CD8-positive, alpha-beta memory T cell (primary cell): ENCODE measurements around the gene IDNK. TPM values are rescaled to one million over a fixed set of nuclear protein-coding genes. Genes with fewer than 3 reads are reported as not detected.

Experiments used
- CTCF ChIA-PET: fragments of 350-600 bp; sonication (Branson Sonifier 250); formaldehyde crosslinking; loops from one replicate; lab custom pipeline; 2021; ENCODE audit warnings: antibody characterized with exemption; lab: Charles Lee
- POLR2A ChIA-PET: fragments of 350-600 bp; sonication (Branson Sonifier 250); formaldehyde crosslinking; loops from one replicate; lab custom pipeline; 2021; ENCODE audit warnings: antibody characterized with exemption; lab: Charles Lee
- DNase-seq, 5 donors: peaks; one replicate each; pipeline versions ENCODE4 v3.0.0 to v3.0.0-alpha.2; 2020 to 2022; ENCODE audit warnings: mixed read lengths in 1 of 5
- H3K27ac ChIP-seq: one replicate; pipeline ENCODE4 v1.7.0; 2013; ENCODE audit warnings: low read depth, mild to moderate bottlenecking, low read length, moderate library complexity
- H3K27me3 ChIP-seq: 2 replicates; pipeline ENCODE4 v1.7.0; 2013; ENCODE audit warnings: low read length, mild to moderate bottlenecking; ENCODE audit not compliant: insufficient read depth, poor library complexity, severe bottlenecking
- H3K36me3 ChIP-seq: 2 replicates; pipeline ENCODE4 v1.7.0; 2013; ENCODE audit warnings: mild to moderate bottlenecking, low read length, moderate library complexity; ENCODE audit not compliant: insufficient read depth
- H3K4me1 ChIP-seq: 2 replicates; pipeline ENCODE4 v1.7.0; 2013; ENCODE audit warnings: mild to moderate bottlenecking, low read length, moderate library complexity; ENCODE audit not compliant: insufficient read depth
- H3K4me3 ChIP-seq: 2 replicates; pipeline ENCODE4 v1.7.0; 2013; ENCODE audit warnings: mild to moderate bottlenecking, low read length
- H3K9me3 ChIP-seq: 2 replicates; pipeline ENCODE4 v1.7.0; 2013; ENCODE audit warnings: mild to moderate bottlenecking, low read length
- H3K27ac Mint-ChIP-seq, 8 donors: one replicate each; pipeline ENCODE4 v1.8.0; 2020 to 2021; ENCODE audit warnings: mixed read lengths in 8 of 8, mild to moderate bottlenecking in 6 of 8, inconsistent platforms in 3 of 8, moderate library complexity in 3 of 8
- H3K27me3 Mint-ChIP-seq, 2 donors: one replicate each; pipeline ENCODE4 v1.8.0; 2020 to 2021; ENCODE audit warnings: mixed read lengths in 2 of 2, mild to moderate bottlenecking in 1 of 2, moderate library complexity in 1 of 2
- H3K36me3 Mint-ChIP-seq, 3 donors: one replicate each; pipeline ENCODE4 v1.8.0; 2020 to 2021; ENCODE audit warnings: mixed read lengths in 3 of 3, inconsistent platforms in 1 of 3, mild to moderate bottlenecking in 1 of 3
- H3K4me1 Mint-ChIP-seq, 3 donors: one replicate each; pipeline ENCODE4 v1.8.0; 2020 to 2021; ENCODE audit warnings: mixed read lengths in 3 of 3, inconsistent platforms in 1 of 3, mild to moderate bottlenecking in 1 of 3
- H3K4me3 Mint-ChIP-seq, 7 donors: one replicate each; pipeline ENCODE4 v1.8.0; 2020 to 2021; ENCODE audit warnings: mixed read lengths in 7 of 7, mild to moderate bottlenecking in 6 of 7, moderate library complexity in 4 of 7, inconsistent platforms in 2 of 7
- H3K9me3 Mint-ChIP-seq, 5 donors: one replicate each; pipeline ENCODE4 v1.8.0; 2020 to 2022; ENCODE audit warnings: mixed read lengths in 5 of 5, mild to moderate bottlenecking in 3 of 5, moderate library complexity in 2 of 5, inconsistent platforms in 1 of 5
- polyA plus RNA-seq: library from polyadenylated mRNA; unstranded; fragments of 300-500 nt; fragmentation: Illumina TruSeq; gene quantifications from one replicate; pipeline ENCODE4 v1.2.3, GENCODE V29; 2021
- total RNA-seq, 2 experiments: library from RNA; stranded (reverse); gene quantifications; one replicate each; pipeline ENCODE4 v1.2.3, GENCODE V29; 2021

Gene IDNK
- total and polyA plus RNA-seq, 3 experiments from 2014 or later = 5.9 to 16.9 (median 6.3) TPM

- H3K36me3 ChIP-seq = no peaks in the 10 kb centered on the region
- no peak for DNase-seq
- Mint-ChIP-seq H3K9me3 (no peaks in the 10 kb centered on the region), H3K27ac (peak overlapping the region in 1 of 8 donors; percentile 26), H3K4me1 (peaks cover 0 to 3% (median 0%) of the 10 kb centered on the region in 3 donors), H3K36me3 (peaks cover 0 to 2% (median 0%) of the 10 kb centered on the region in 3 donors), H3K27me3 (no peaks in the 10 kb centered on the region), H3K4me3 (no peak overlapping the region)
- H3K4me3 ChIP-seq = no peak overlapping the region
- POLR2A ChIA-PET = interaction anchor here (0.7 kb wide), 1 partner anchor 13 kb away, joined by 3 read pairs; no protein-coding TSS in a partner anchor
- CTCF ChIA-PET = interaction anchor here (1.7 to 2.1 kb wide), 3 partner anchors 13 to 16 kb away, joined by 5 to 8 read pairs (median 5); partner anchors contain the start of gene IDNK
- no peaks in the 10 kb centered on the region for H3K9me3 ChIP-seq
- H3K27me3 ChIP-seq = no peaks in the 10 kb centered on the region
- H3K4me1 ChIP-seq = no peaks in the 10 kb centered on the region
- H3K27ac ChIP-seq = no peak overlapping the region
Observed at GRCh38 chr9:83636813-83637212, 13.9 kb downstream of the IDNK start.

- Mint-ChIP-seq H3K4me3 (no peak overlapping the region), H3K36me3 (peaks cover 0 to 2% (median 0%) of the 10 kb centered on the region in 3 donors), H3K27ac (peak overlapping the region in 1 of 8 donors; percentile 24), H3K9me3 (no peaks in the 10 kb centered on the region), H3K27me3 (no peaks in the 10 kb centered on the region), H3K4me1 (peaks cover 0 to 3% (median 0%) of the 10 kb centered on the region in 3 donors)
- Histone ChIP-seq H3K36me3 (no peaks in the 10 kb centered on the region), H3K27ac (no peak overlapping the region), H3K4me3 (no peak overlapping the region), H3K9me3 (no peaks in the 10 kb centered on the region), H3K27me3 (no peaks in the 10 kb centered on the region), H3K4me1 (no peaks in the 10 kb centered on the region)
- POLR2A ChIA-PET = interaction anchor here (0.7 kb wide), 1 partner anchor 12 kb away, joined by 3 read pairs; no protein-coding TSS in a partner anchor
- no peak for DNase-seq
- CTCF ChIA-PET = interaction anchor here (1.7 to 2.1 kb wide), 3 partner anchors 12 to 16 kb away, joined by 5 to 8 read pairs (median 5); partner anchors contain the start of gene IDNK
Observed at GRCh38 chr9:83637389-83637788, 14.4 kb downstream of the IDNK start.

- Mint-ChIP-seq H3K4me1 (no peaks in the 10 kb centered on the region), H3K4me3 (no peak overlapping the region), H3K27me3 (no peaks in the 10 kb centered on the region), H3K27ac (peak overlapping the region in 2 of 8 donors; percentile 23 to 33), H3K36me3 (peaks cover 0 to 8% (median 0%) of the 10 kb centered on the region in 3 donors), H3K9me3 (no peaks in the 10 kb centered on the region)
- Histone ChIP-seq H3K36me3 (no peaks in the 10 kb centered on the region), H3K27me3 (no peaks in the 10 kb centered on the region), H3K4me1 (no peaks in the 10 kb centered on the region), H3K9me3 (no peaks in the 10 kb centered on the region), H3K4me3 (no peak overlapping the region), H3K27ac (no peak overlapping the region)
- POLR2A ChIA-PET = interaction anchor here (1.0 kb wide), 1 partner anchor 16 kb away, joined by 3 read pairs; the partner anchor contains the start of gene IDNK
- DNase-seq = no peak
- CTCF ChIA-PET = no interaction called here
Observed at GRCh38 chr9:83639266-83639665, 16.3 kb downstream of the IDNK start.

GRCh38 chr9:83642793-83643192, 19.9 kb downstream of the IDNK start:
- Histone ChIP-seq H3K27ac (no peak overlapping the region), H3K9me3 (no peaks in the 10 kb centered on the region), H3K36me3 (no peaks in the 10 kb centered on the region), H3K4me1 (no peaks in the 10 kb centered on the region), H3K4me3 (no peak overlapping the region), H3K27me3 (no peaks in the 10 kb centered on the region)
- Mint-ChIP-seq H3K4me1 (no peaks in the 10 kb centered on the region), H3K27me3 (no peaks in the 10 kb centered on the region), H3K36me3 (peaks cover 0 to 7% (median 0%) of the 10 kb centered on the region in 3 donors), H3K4me3 (no peak overlapping the region), H3K9me3 (no peaks in the 10 kb centered on the region), H3K27ac (peak overlapping the region in 1 of 8 donors; percentile 22)
- DNase-seq = no peak
- ChIA-PET POLR2A (no interaction called here), CTCF (interaction anchor here (2.0 kb wide), 1 partner anchor 22 kb away, joined by 7 read pairs; no protein-coding TSS in a partner anchor)

- Histone ChIP-seq H3K27me3 (no peaks in the 10 kb centered on the region), H3K36me3 (peaks cover 2% of the 10 kb centered on the region), H3K9me3 (no peaks in the 10 kb centered on the region), H3K4me3 (no peak overlapping the region), H3K4me1 (no peaks in the 10 kb centered on the region), H3K27ac (no peak overlapping the region)
- CTCF ChIA-PET = interaction anchor here (1.0 to 2.3 kb wide), 2 partner anchors 23 to 26 kb away, joined by 6 to 12 read pairs; partner anchors contain the start of gene IDNK
- DNase-seq = no peak
- POLR2A ChIA-PET = no interaction called here
- Mint-ChIP-seq H3K27ac (no peak overlapping the region), H3K4me3 (no peak overlapping the region), H3K27me3 (no peaks in the 10 kb centered on the region), H3K4me1 (no peaks in the 10 kb centered on the region), H3K9me3 (no peaks in the 10 kb centered on the region), H3K36me3 (peaks cover 1 to 24% (median 2%) of the 10 kb centered on the region in 3 donors)
Observed at GRCh38 chr9:83646500-83647239, 23.7 kb downstream of the IDNK start.

GRCh38 chr9:83649080-83649479, 26.1 kb downstream of the IDNK start:
- no peaks in the 10 kb centered on the region for H3K27me3 ChIP-seq
- no peaks in the 10 kb centered on the region for H3K4me1 Mint-ChIP-seq
- ChIA-PET POLR2A (interaction anchor here (0.6 to 1.2 kb wide), 3 partner anchors 12 to 27 kb away, joined by 3 to 4 read pairs (median 3); no protein-coding TSS in a partner anchor), CTCF (interaction anchor here (0.7 to 2.9 kb wide), 13 partner anchors 9 to 59 kb away, joined by 3 to 36 read pairs (median 5); partner anchors contain the start of genes IDNK and UBQLN1)
- peaks cover 12 to 39% (median 15%) of the 10 kb centered on the region in 3 donors for H3K36me3 Mint-ChIP-seq
- no peak overlapping the region for H3K4me3 ChIP-seq
- H3K27ac ChIP-seq = no peak overlapping the region
- no peaks in the 10 kb centered on the region for H3K27me3 Mint-ChIP-seq
- DNase-seq = peak; percentile 57 to 79 (median 65)
- H3K9me3 ChIP-seq = no peaks in the 10 kb centered on the region
- H3K27ac Mint-ChIP-seq = peak overlapping the region in 1 of 8 donors; percentile 24
- no peak overlapping the region for H3K4me3 Mint-ChIP-seq
- H3K9me3 Mint-ChIP-seq = no peaks in the 10 kb centered on the region
- H3K36me3 ChIP-seq = peaks cover 16% of the 10 kb centered on the region
- no peaks in the 10 kb centered on the region for H3K4me1 ChIP-seq

- no peaks in the 10 kb centered on the region for H3K27me3 Mint-ChIP-seq
- H3K4me1 Mint-ChIP-seq = no peaks in the 10 kb centered on the region
- ChIA-PET CTCF (interaction anchor here (0.8 to 2.9 kb wide), 10 partner anchors 9 to 58 kb away, joined by 3 to 36 read pairs (median 6); partner anchors contain the start of genes IDNK and UBQLN1), POLR2A (interaction anchor here (0.6 to 1.2 kb wide), 3 partner anchors 13 to 28 kb away, joined by 3 to 4 read pairs (median 3); no protein-coding TSS in a partner anchor)
- no peak overlapping the region for H3K27ac Mint-ChIP-seq
- DNase-seq = no peak
- no peaks in the 10 kb centered on the region for H3K9me3 ChIP-seq
- no peaks in the 10 kb centered on the region for H3K27me3 ChIP-seq
- H3K4me1 ChIP-seq = no peaks in the 10 kb centered on the region
- no peak overlapping the region for H3K4me3 ChIP-seq
- no peak overlapping the region for H3K4me3 Mint-ChIP-seq
- H3K9me3 Mint-ChIP-seq = no peaks in the 10 kb centered on the region
- no peak overlapping the region for H3K27ac ChIP-seq
- peaks cover 16% of the 10 kb centered on the region for H3K36me3 ChIP-seq
- H3K36me3 Mint-ChIP-seq = peaks cover 13 to 43% (median 15%) of the 10 kb centered on the region in 3 donors
Observed at GRCh38 chr9:83649515-83649914, 26.6 kb downstream of the IDNK start.
